Fibroblast of skin of back (primary cell): ENCODE measurements around the gene SLC28A3.
A peak's percentile ranks its signal among the peaks of the same experiment; 100 is the strongest.

Experiments
- DNase-seq: peaks from one replicate; pipeline ENCODE4 v3.0.0-alpha.2; 2013

Gene SLC28A3

DNA sequence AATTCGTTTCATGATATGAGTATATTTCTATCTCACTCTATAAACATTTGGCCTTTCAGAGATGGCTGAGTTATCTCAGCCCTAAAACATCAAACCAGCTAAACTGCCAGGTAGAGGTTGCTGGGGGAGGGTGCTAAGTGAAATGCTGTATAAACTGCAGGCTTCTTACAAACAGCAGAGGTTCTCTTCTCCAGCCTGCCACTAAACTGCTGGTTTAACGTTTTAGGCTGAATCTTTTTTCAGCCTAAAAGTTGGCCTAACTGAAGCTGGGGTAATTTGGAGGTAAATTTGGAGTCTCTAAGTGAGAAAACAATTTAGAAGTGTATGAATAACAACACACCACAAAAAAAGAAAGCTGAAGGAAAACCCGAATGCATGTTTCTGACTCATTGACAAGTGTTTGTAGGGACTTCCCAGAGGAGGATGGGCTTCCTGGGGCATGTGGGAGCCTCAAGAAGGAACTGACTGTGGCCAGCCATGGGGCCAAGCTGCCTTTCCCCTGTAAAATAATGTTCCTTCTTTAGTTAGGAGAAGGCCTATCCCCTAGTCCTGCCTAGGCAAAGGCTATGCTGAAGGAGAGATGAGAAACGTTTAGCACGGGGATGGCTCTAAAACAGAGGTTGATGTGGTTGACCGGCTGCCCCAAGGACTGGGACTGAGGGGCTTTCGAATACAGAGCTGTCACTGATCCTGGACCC is 44.3 kb downstream of the SLC28A3 start:
- peak; percentile 81 for DNase-seq

DNA sequence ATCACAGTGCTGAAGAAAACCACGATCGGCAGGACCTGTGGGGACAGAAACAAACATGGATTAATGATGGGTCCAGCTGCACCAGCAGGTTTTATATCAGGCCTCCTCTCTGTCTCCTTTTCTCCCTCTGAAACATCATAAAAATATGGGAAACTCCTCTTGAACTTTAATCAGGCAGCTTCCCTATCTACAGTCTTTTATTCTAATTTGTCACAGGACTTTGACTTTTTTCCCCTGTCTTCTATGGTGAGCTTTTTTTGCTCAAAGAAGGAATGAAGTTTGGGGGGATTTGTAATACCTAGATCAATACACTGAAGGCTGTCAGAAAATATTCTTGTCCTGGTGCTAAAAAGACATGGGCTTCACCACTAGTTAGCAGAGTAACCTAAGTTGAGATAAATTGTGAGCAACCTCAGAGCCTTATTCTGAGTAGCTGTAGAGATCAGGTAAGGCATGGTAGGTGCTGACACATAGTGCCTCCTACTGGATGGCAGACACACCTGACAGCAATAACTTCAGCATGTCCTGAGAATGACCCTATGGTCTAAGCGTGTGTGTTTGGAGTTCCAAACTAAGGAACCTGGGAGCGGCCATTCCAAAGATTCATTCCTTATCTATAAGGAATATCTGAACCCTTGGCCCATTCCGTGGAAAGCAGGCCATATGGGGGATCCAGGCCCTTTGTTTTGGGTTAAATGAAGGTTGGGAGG is 46.2 kb downstream of the SLC28A3 start:
- DNase-seq, result no peak

DNA sequence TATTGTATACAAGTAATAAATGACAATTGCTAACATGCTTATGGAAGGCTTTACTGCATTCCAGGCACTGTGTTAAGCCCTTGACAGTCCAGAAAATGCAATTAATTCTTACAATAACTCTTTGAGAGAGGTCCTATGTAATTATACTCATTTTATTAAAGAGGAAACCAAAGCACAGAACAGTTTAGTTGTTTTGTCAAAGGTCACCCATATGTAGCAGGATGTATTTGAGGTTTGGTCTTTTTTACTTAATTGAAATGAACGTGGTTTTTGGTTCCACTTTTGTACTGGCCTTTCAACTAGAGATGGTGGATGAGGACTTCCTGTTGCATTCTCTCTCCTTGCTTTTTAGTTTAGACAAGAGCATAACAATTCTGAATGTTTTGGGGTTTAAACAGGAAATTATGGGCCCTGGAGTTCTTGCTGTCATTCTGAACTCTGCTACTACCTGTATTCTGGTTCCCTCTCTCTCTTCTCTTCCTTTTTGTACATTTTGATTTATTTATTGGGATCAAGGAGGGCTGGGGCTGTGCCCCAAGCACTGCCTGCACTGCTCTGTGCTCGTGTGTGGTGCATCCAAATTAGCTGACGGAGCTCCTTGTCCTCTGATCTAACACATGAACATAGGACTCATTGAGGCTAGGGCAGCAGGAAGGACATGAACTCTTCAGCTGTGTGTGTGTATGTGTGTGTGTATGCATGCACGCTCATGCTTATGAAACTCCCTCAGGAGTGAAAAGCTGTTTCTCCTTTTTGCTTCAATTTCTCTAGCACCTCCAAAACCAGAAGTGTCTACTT is 47.4 kb downstream of the SLC28A3 start:
- DNase-seq, result no peak

DNA sequence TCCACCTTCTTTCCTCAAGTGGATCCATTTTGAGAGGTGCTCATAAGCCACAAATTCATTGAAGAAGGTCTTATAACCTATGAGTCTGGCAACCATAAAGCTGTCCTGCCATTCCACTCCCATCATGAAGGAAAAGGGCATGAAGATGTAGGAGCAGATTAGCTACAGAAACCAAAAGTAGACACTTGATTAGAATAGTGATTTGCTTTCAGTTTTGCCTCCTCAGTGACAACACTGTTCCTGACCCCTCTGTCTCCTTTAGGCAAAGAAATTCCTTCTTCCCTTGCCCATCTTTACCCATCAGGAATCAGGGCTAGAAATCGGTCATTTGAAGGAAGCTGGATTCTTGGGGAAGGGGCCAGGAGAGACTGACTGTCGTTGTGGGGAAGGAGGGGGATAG is 55.2 kb downstream of the SLC28A3 start:
- DNase-seq, result no peak

DNA sequence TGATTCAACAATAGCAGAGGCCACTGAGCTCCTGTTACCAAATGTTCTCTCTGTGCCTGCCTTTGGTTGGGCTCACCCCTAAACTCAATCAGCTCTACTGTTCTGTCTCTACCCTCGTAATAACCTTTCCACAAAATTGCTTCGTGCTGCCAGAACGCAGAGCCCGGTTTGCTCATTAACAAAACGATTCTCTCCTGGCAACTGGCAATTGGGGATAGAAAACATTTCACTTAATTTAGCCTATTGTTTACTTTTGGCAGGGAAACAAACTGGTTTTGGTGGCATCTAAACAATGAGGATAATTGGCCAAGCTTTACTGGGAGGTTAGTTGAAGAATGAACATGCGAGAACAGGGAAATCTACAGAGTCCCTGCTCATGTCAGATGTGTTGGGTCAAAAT is 56.6 kb downstream of the SLC28A3 start:
- no peak for DNase-seq

DNA sequence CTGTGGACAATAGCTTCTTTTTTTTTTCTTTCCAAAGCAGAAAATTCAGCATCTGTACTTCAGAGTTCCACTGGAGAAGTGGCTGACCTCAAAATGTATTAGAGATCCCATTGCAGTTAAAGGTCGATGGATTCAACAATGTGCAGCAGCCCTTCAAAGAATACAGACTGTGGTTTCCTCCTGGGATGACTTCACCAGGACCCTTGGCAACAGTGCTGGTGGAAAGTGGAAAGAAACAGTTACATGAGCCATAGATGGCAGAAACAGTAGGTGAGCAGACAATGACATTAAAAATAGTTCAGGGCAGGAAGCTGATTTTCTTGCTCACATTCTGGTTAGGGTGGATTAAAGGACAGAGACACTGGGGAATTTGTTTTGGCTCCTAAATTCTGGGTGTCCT is 62.4 kb downstream of the SLC28A3 start:
- peak; percentile 37 for DNase-seq

DNA sequence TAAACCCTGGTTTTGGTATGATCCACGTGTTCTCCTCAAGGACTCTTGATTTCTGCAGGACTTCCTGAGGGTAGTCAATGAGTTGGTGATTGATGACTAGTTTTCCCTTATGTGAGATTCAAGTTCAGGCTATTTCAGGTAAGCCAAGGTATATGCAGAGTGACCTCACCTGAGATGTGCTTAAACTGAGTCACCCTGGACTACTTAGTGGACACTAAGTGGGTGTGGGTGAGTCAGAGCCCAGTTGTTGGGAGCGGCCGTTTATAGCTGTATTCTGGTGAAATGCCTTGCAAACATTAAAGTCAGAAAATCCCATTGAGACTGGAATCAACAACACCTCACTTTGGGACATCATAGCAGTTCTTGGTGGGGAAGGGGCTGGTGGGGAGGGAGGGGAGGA is 62.9 kb downstream of the SLC28A3 start:
- DNase-seq, result no peak

DNA sequence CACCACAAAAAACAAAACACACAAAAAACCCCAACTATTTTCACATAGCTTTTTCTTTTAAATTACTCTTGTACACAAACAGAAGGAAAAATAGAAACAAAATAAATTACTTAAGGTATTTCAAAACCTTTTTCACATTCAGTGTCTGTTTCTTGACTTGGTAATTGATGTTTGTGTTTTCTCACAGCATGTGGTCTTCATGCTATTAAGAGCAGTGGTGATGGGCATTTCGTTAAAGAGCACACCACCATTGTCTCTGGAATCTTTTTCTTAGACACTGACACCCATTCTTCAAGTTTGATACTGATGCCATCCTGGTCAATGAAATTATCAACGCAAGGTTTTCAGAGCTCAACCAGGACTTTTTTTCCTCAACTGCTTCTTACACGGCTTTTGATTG is 63.8 kb downstream of the SLC28A3 start:
- DNase-seq, result no peak

DNA sequence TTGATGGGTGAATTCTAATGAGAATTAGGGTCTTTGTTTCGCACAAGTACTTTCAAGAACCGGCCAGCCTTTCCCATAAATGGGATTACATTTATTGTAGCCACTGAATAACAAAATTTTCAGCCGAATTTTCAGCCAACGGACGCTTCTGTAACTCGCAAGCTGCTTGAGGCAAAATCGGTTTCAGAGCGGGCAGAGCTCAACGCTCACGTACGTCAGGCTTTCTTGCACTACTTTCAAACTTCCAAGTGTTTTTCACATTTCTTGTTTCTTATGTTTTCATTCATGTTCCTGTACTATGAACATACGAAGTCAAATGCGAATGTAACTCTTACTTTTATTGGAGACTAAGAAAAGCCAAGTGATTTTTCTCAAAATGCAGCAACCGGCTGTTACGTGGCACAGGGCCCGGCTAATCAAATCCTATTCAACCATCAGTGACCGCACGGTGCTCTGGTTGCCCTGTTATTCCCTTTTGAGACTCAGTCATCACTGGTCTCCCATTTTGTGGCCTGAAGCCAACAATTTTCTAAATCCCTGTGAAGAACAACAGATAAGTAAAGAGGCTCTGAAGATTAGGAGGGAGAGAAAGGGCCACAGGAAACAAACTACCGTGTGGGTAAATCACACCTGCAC is 68.5 kb downstream of the SLC28A3 start:
- DNase-seq, result no peak

DNA sequence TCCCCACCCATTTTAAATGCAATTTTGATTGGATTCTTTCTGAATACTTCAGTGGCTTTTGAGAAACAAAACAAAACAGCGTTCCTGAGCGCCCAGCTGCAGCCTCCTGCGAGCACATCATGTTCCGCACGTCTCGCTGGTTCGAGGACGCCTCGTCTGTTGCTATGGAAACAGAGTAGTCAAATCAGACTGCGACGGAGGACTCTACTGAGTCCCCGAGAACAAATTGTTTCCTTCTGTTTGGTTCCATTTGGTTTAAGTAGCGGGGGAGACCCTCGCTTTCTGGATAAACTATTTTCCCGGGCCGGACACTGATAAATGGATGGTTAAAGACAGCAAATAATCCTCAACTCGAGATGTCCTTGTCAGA is 69.0 kb downstream of the SLC28A3 start:
- peak; percentile 84 for DNase-seq

DNA sequence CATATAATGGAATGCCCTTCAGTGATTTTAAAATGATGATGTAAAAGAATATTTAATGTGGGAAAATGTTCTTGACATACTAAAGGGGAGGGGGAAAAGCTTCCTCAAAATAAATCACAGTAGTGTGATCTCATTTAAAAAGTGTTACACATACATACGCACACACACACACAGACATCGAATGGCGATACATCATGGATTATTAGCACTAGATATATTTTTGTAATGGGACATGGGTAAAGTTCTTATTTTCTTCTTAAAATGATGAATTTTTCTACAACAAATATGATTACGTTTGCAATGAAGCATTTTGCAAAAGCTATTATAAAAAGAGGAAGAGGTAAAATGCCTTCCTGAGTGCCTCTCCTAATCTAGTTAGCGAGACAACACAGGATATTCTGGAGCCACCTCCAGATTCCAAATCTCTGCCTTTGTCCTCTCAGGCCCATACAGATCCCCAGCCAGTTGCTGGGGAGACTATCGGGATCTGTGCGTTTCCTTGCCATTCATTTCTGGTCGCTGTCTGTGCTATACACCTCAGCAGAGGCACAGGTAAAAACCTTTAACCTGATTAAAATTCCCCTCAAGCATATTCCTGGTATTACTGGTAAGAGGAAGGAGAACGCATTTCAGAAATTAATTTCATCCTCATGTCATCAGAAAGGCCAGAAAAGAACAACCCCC is 69.6 kb downstream of the SLC28A3 start:
- DNase-seq, result no peak

DNA sequence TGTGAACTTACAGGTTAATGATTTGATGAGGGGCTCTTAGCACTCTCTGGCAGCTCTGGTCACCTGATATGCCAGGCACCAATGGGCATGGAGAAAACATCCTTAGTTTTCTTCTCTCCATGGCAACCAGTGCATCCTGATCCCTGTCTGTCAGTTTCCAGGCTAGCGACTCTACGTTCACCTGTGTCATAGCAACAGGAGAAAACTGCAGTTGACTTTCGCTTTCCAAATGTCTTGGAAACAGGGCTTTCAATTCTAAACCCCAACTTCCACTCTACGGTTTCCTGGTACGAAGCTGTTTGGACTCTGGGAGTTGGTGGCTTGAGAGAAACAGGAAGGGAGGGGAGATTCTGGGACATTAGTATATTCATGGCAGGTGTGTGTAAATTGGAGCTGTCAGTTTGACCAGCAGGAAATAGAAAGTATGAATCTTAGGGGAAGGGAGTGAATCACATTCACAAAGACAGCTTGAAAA is 74.4 kb downstream of the SLC28A3 start:
- DNase-seq, result no peak

DNA sequence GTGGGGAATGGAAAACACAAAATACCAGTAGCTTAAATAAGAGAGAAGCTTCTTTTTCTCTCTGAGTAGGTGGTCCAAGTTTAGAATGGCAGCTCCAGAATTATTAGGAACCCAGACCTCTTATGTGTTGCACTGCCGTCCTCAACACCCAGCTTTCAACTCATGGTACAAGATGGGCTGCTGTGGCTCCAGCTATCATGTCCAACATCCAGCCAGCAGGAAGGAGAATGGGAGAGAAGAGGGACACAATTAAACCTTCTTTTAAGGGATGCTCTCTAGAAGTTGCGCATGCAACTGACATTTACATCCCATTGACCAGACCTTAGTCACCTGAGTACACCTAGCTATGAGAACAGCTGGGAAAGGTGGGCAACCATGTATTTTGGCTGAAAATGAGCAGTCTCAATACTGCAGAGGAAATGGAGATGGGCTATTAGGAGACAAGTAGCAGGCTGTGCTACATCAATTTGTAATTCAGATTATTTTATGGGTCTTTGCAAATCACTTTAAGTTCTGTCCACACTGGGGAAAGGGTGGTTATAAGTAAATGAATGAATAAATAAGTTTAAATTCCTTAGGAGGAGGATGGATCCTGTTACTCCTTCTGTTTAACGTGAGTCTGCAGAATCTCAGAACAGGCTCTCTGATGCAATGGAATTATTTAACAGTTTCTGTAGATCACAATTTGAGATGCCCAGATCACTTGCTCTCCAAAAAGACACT is 76.1 kb downstream of the SLC28A3 start:
- DNase-seq, result no peak

DNA sequence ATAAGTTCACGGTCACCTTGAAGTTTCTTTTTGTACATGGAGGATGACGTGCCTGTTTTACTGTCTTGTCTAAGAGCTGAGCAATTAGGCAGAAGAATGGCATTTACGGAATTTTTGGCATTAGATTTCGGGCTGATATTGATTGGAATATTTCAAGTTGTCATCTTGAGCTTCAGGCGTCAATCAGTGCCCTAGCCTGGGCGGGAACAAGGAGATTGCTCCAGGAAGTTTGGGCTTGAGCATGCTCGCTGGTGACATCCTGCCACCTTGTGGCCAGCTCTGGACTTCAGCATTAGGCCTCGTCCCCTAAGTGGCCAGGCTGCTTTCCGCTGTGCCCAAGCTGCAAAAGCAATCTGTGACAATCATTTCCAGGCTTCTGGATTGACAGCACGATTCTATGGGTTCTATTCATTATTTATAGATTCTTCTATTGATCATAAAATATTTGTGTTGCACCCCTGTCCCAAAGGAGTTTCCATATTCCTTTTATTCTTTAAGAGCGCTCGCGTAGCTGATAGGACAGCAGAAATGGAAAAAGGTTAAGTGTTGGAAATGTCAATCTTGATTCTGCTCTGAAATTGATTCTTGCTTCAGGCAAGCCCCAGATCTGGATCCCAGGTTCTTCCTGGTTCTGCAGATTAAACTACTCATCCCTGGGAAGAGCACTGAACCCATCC is 79.3 kb downstream of the SLC28A3 start:
- DNase-seq, result peak; percentile 74

DNA sequence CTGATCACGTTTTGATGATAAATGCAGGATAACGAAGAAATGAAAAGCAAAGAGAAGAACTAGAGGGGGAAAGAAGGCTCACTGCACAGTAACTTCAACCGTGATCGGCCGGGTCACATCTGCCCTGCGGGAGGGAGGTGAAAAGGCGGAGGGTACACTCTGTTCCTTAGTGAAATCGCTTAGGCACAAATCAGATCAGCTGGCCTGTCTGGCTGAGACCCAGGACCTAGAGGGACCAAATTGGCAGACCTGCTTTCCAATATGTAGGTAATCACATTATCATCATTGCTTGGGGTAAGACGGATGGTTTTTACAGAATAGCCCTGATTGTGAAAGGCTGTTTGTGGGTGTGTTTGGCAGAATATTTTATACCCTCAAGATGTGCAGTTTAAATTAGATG is 82.2 kb downstream of the SLC28A3 start:
- no peak for DNase-seq

DNA sequence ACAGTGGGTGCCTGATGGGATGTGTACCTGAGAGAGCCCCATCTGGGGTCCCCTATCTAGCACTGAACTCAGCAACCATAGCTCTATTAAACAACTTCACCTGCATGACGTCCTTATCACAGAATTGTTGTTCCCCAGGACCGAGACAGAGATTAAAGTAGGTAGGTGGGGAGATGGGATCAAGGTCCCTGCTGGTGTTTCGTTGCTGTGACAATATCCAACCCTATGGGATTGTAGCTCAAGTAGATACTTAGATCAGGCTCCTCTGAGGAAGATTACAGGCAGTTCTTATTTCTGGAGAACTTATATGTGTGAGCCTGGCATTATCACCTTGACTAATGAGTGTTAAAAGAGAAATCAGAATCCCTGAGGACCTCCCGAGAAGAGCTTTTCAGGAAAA is 84.9 kb downstream of the SLC28A3 start:
- no peak for DNase-seq

DNA sequence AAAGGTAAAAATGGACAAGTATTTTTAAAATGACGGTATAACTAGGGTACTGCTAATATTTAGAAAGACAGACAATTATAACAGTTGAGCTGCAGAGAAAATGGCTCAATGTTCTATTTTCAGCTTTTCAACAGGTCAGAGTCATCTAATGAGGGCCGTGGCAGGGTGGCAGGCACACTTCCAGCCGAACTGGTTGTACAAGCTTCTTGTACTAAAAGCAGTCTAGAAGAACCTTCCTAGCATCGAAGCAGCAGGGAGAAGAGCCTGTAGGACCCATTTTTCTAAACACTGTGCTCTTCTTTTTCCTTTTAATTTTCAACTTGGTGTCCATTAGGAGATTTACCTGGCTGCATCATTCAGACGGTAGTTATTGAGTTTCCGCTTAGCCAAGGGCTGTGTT is 85.6 kb downstream of the SLC28A3 start:
- no peak for DNase-seq

DNA sequence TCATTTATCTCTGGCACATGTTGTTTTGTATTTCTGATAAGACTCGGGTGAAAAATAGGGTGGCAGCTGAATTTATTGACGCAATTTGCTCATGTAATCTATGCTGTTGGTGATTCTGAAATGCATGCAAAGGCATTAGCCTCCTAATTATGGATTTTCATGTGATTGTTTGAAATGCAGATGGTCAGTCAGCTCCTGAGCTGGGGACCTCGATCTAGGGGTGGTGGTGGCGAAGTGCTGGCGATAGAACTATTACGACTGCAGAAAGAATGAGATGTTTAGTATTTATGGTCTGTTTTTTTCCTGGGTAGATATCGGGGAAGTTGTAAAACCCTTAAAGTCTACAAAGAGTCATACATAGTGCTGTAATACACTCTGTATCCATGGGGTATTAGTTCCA is 88.6 kb downstream of the SLC28A3 start:
- no peak for DNase-seq

DNA sequence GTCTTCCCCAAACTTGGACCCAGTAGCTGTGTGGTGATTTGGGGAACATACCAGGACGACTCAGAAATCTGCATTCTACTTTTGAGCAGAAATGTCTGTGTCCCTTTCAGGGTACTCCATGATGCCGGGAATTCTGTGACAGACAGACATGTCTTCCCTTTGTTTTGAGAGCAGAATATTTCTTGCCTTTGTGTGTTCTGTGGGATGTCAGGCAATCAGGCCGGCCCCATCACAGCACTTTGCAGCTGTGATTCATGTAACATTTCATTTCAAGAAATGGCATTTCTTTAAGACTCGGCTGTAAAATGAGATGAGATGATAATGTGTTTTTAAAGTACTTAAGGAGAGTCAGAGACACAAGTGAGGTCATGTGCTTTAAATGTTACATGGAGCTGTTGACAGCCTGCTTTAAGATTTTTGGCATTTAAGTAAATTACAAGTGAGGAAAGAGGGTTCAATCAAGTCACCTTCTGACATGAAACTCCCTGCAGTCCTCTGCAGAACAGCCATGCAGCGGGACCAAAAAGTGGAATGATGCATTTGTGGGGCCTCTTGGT is 98.7 kb downstream of the SLC28A3 start:
- DNase-seq, result no peak

DNA sequence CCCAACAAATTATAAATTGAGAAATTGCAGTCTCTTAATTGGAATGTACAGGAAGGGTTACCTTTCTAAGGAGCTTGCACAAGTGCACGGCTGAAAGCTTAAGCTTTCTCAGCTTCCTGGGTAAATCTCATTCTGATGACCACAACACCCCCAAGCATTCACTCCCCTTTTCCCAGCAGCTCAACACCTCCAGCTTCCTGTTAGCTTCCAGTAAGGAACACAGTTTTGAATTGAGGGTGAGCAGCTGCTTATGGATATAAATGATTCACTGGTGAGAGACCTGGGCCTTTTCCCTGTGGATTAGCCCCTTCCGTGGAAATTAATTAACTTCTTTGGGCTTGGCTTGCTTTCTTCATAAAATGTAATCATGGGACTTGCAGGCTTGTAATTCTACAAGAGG is 101.2 kb downstream of the SLC28A3 start:
- no peak for DNase-seq

DNA sequence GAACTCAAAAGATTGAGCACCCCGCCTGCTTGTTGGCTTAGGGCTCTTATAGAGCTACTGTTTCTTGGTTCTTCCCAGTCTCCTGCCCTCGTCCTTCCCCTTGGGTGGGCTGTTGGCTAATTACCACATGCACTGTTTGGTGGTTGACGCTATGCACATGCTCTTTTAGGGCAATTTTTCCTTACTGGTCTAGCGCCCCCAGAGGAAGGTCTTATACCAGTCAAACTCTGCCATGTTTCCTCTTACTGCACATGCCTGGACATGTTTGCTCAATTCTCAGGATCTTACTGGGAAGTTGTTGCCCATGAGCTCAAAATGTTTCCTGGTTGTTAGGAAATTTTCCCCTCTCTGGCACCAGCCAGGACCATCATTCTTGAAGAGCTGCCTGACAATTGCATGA is 101.9 kb downstream of the SLC28A3 start:
- DNase-seq, result no peak
